ENCODE results near the gene PAM.

Gene PAM

GRCh38 chr5:102795526-102795925 lies 40.4 kb downstream of the PAM start:
- no peaks in the 10 kb centered on the region for H4K20me1 ChIP-seq (ENCODE audit: insufficient read depth, low read length)
- no peak overlapping the region for H3K27ac ChIP-seq (ENCODE audit: low read length)
- DNase-seq: no peak
- H3K4me3 ChIP-seq (ENCODE audit: low read length): no peak overlapping the region
- H3K9me3 ChIP-seq (replicated peaks; ENCODE audit: insufficient read depth, low read length): no peaks in the 10 kb centered on the region
- H3K9me2 ChIP-seq (replicated peaks; ENCODE audit: insufficient read depth, low read length): no peaks in the 10 kb centered on the region
- no peak overlapping the region for H3K4me2 ChIP-seq (ENCODE audit: low read depth, low read length)
- H3K4me1 ChIP-seq (ENCODE audit: low read length): no peaks in the 10 kb centered on the region
- no peaks in the 10 kb centered on the region for H3F3A ChIP-seq (ENCODE audit: insufficient read depth, low read length)
- no peaks in the 10 kb centered on the region for H3K36me3 ChIP-seq (replicated peaks; ENCODE audit: insufficient read depth, low read length)
- no peaks in the 10 kb centered on the region for H3K79me2 ChIP-seq (ENCODE audit: low read length)
- no peak overlapping the region for H3K9ac ChIP-seq (ENCODE audit: low read length)
- TF ChIP-seq EZH2 (optimal IDR thresholded peaks at IDR 0.05; ENCODE audit: low read depth, low read length): no peak
- TF ChIP-seq CTCF (IDR thresholded peaks at IDR 0.05; ENCODE audit: low read length): no peak
- no peak for TF ChIP-seq EZH2phosphoT487 (IDR thresholded peaks at IDR 0.05; ENCODE audit: low read length)
- no peaks in the 10 kb centered on the region for H3K27me3 ChIP-seq (replicated peaks; ENCODE audit: insufficient read depth, low read length)
- no peak overlapping the region for H2AFZ ChIP-seq (ENCODE audit: low read length)

- H3K79me2 ChIP-seq (ENCODE audit: low read length): no peaks in the 10 kb centered on the region
- TF ChIP-seq EZH2phosphoT487 (IDR thresholded peaks at IDR 0.05; ENCODE audit: low read length) (no peak), CTCF (IDR thresholded peaks at IDR 0.05; ENCODE audit: low read length) (no peak), EZH2 (optimal IDR thresholded peaks at IDR 0.05; ENCODE audit: low read depth, low read length) (no peak)
- no peaks in the 10 kb centered on the region for H3K9me3 ChIP-seq (replicated peaks; ENCODE audit: insufficient read depth, low read length)
- H2AFZ ChIP-seq (ENCODE audit: low read length): no peak overlapping the region
- no peaks in the 10 kb centered on the region for H3K36me3 ChIP-seq (replicated peaks; ENCODE audit: insufficient read depth, low read length)
- no peaks in the 10 kb centered on the region for H3K27me3 ChIP-seq (replicated peaks; ENCODE audit: insufficient read depth, low read length)
- no peak overlapping the region for H3K27ac ChIP-seq (ENCODE audit: low read length)
- H3K4me1 ChIP-seq (ENCODE audit: low read length): no peaks in the 10 kb centered on the region
- no peak overlapping the region for H3K9ac ChIP-seq (ENCODE audit: low read length)
- H3K9me2 ChIP-seq (replicated peaks; ENCODE audit: insufficient read depth, low read length): no peaks in the 10 kb centered on the region
- no peak overlapping the region for H3K4me2 ChIP-seq (ENCODE audit: low read depth, low read length)
- no peaks in the 10 kb centered on the region for H4K20me1 ChIP-seq (ENCODE audit: insufficient read depth, low read length)
- H3F3A ChIP-seq (ENCODE audit: insufficient read depth, low read length): no peaks in the 10 kb centered on the region
- DNase-seq: no peak
- no peak overlapping the region for H3K4me3 ChIP-seq (ENCODE audit: low read length)
These were observed 40.9 kb downstream of the PAM start for GRCh38 chr5:102796009-102796408.

- H3K4me3 ChIP-seq (ENCODE audit: low read length): no peak overlapping the region
- H2AFZ ChIP-seq (ENCODE audit: low read length): no peak overlapping the region
- H3K79me2 ChIP-seq (ENCODE audit: low read length): no peaks in the 10 kb centered on the region
- H3K27ac ChIP-seq (ENCODE audit: low read length): no peak overlapping the region
- H3K9me3 ChIP-seq (replicated peaks; ENCODE audit: insufficient read depth, low read length): no peaks in the 10 kb centered on the region
- no peak for DNase-seq
- H4K20me1 ChIP-seq (ENCODE audit: insufficient read depth, low read length): no peaks in the 10 kb centered on the region
- no peaks in the 10 kb centered on the region for H3K9me2 ChIP-seq (replicated peaks; ENCODE audit: insufficient read depth, low read length)
- TF ChIP-seq CTCF (IDR thresholded peaks at IDR 0.05; ENCODE audit: low read length): no peak
- TF ChIP-seq EZH2 (optimal IDR thresholded peaks at IDR 0.05; ENCODE audit: low read depth, low read length): no peak
- H3K9ac ChIP-seq (ENCODE audit: low read length): no peak overlapping the region
- H3K4me2 ChIP-seq (ENCODE audit: low read depth, low read length): no peak overlapping the region
- H3F3A ChIP-seq (ENCODE audit: insufficient read depth, low read length): no peaks in the 10 kb centered on the region
- no peaks in the 10 kb centered on the region for H3K27me3 ChIP-seq (replicated peaks; ENCODE audit: insufficient read depth, low read length)
- H3K36me3 ChIP-seq (replicated peaks; ENCODE audit: insufficient read depth, low read length): no peaks in the 10 kb centered on the region
- no peaks in the 10 kb centered on the region for H3K4me1 ChIP-seq (ENCODE audit: low read length)
These were observed 41.4 kb downstream of the PAM start for GRCh38 chr5:102796498-102796897.

All from MM.1S (cell line).